ENCODE results near the gene PACC1.

Gene PACC1

GRCh38 chr1:212388985-212389716 lies 25.5 kb downstream of the PACC1 start:
- DNase-seq (ENCODE audit: low read depth in 1 of 2, low spot score in 1 of 2) = no peak
- Histone ChIP-seq H3K27me3 (ENCODE audit: insufficient read depth, poor library complexity, severe bottlenecking) (no peaks in the 10 kb centered on the region), H3K4me3 (replicated peaks; ENCODE audit: insufficient read depth, low read length) (no peak overlapping the region), H3K27ac (replicated peaks) (no peak overlapping the region)
- TF ChIP-seq CTCF (IDR thresholded peaks at IDR 0.05; ENCODE audit: insufficient read depth, low read length) (no peak), GABPA (IDR thresholded peaks at IDR 0.05; ENCODE audit: low read depth) (no peak), REST (IDR thresholded peaks at IDR 0.05; ENCODE audit: insufficient replicate concordance, low read depth) (no peak), SPI1 (IDR thresholded peaks at IDR 0.05; ENCODE audit: borderline replicate concordance, low read depth) (no peak), POLR2AphosphoS5 (IDR thresholded peaks at IDR 0.05; ENCODE audit: low read depth) (no peak)

- H3K4me3 ChIP-seq (replicated peaks; ENCODE audit: insufficient read depth, low read length) = no peak overlapping the region
- no peak for TF ChIP-seq REST (IDR thresholded peaks at IDR 0.05; ENCODE audit: insufficient replicate concordance, low read depth)
- TF ChIP-seq SPI1 (IDR thresholded peaks at IDR 0.05; ENCODE audit: borderline replicate concordance, low read depth) = no peak
- TF ChIP-seq CTCF (IDR thresholded peaks at IDR 0.05; ENCODE audit: insufficient read depth, low read length) = no peak
- no peak for TF ChIP-seq POLR2AphosphoS5 (IDR thresholded peaks at IDR 0.05; ENCODE audit: low read depth)
- no peak for TF ChIP-seq GABPA (IDR thresholded peaks at IDR 0.05; ENCODE audit: low read depth)
- H3K27me3 ChIP-seq (ENCODE audit: insufficient read depth, poor library complexity, severe bottlenecking) = no peaks in the 10 kb centered on the region
- no peak overlapping the region for H3K27ac ChIP-seq (replicated peaks)
- no peak for DNase-seq (ENCODE audit: low read depth in 1 of 2, low spot score in 1 of 2)
Measured at GRCh38 chr1:212386029-212386428, 28.7 kb downstream of the PACC1 start.

GRCh38 chr1:212381397-212382035 lies 33.2 kb downstream of the PACC1 start:
- no peak overlapping the region for H3K4me3 ChIP-seq (replicated peaks; ENCODE audit: insufficient read depth, low read length)
- no peak overlapping the region for H3K27ac ChIP-seq (replicated peaks)
- TF ChIP-seq GABPA (IDR thresholded peaks at IDR 0.05; ENCODE audit: low read depth) = no peak
- no peaks in the 10 kb centered on the region for H3K27me3 ChIP-seq (ENCODE audit: insufficient read depth, poor library complexity, severe bottlenecking)
- DNase-seq (ENCODE audit: low read depth in 1 of 2, low spot score in 1 of 2) = no peak

GRCh38 chr1:212379366-212379765 lies 35.3 kb downstream of the PACC1 start:
- TF ChIP-seq GABPA (IDR thresholded peaks at IDR 0.05; ENCODE audit: low read depth) (no peak), CTCF (IDR thresholded peaks at IDR 0.05; ENCODE audit: insufficient read depth, low read length) (no peak), REST (IDR thresholded peaks at IDR 0.05; ENCODE audit: insufficient replicate concordance, low read depth) (no peak), POLR2AphosphoS5 (IDR thresholded peaks at IDR 0.05; ENCODE audit: low read depth) (no peak), SPI1 (IDR thresholded peaks at IDR 0.05; ENCODE audit: borderline replicate concordance, low read depth) (no peak)
- no peak for DNase-seq (ENCODE audit: low read depth in 1 of 2, low spot score in 1 of 2)
- H3K4me3 ChIP-seq (replicated peaks; ENCODE audit: insufficient read depth, low read length) = no peak overlapping the region
- H3K27ac ChIP-seq (replicated peaks) = no peak overlapping the region
- H3K27me3 ChIP-seq (ENCODE audit: insufficient read depth, poor library complexity, severe bottlenecking) = no peaks in the 10 kb centered on the region
